ENCODE data around the gene GRIN2A. TPM values are rescaled to one million over a fixed set of nuclear protein-coding genes. Genes with fewer than 3 reads are reported as not detected.

The GRIN2A gene
- total and polyA plus RNA-seq, 4 experiments from 2014 or later = not detected

DNA sequence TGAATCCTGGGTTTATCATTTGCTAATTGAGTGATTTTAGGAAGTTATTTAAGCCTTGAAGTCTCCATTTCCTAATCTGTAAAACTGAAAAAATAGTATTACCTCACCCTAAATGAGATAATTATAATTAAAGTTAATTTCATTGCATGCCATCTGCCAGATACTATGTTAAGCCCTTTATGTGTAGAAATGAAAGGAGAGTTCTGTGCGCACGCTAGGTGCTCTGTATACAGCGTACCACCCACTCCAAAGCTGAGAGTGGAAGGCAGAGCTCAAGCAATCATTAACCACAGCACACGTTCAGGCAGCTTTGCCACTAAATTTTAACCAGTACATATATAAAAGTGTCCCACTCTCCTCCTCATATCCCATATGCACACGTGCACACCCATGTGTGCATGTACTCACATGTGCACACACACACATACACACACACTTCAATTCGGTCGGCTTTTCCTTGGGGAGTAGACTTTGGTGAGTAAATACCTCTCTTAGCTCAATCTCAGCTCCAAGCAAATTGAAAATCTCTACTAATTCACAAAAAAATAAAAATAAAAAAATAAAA is 204.8 kb downstream of the GRIN2A start:
- POLR2A ChIA-PET (ENCODE audit: partially characterized antibody) = no interaction called here
- Mint-ChIP-seq H3K27me3 (no peaks in the 10 kb centered on the region), H3K27ac (no peak overlapping the region), H3K9me3 (peaks cover 0 to 5% (median under 1%) of the 10 kb centered on the region in 8 donors), H3K4me1 (no peaks in the 10 kb centered on the region), H3K4me3 (no peak overlapping the region), H3K36me3 (no peaks in the 10 kb centered on the region)
- Histone ChIP-seq H3K4me1 (ENCODE audit: insufficient read depth, low read length) (no peaks in the 10 kb centered on the region), H3K27ac (ENCODE audit: low read depth, low read length) (no peak overlapping the region), H3K36me3 (ENCODE audit: insufficient read depth, low read length) (no peaks in the 10 kb centered on the region), H3K27me3 (ENCODE audit: insufficient read depth, low read length) (no peaks in the 10 kb centered on the region), H3K9me3 (ENCODE audit: control insufficient read depth in 1 of 2, low read length in 2 of 2) (no peaks in the 10 kb centered on the region), H3K4me3 (ENCODE audit: low read length in 2 of 2) (no peak overlapping the region)
- intact Hi-C loops (cut with micrococcal nuclease) = no loop called here
- no peak for DNase-seq
- CTCF ChIA-PET (ENCODE audit: partially characterized antibody) = no interaction called here

DNA sequence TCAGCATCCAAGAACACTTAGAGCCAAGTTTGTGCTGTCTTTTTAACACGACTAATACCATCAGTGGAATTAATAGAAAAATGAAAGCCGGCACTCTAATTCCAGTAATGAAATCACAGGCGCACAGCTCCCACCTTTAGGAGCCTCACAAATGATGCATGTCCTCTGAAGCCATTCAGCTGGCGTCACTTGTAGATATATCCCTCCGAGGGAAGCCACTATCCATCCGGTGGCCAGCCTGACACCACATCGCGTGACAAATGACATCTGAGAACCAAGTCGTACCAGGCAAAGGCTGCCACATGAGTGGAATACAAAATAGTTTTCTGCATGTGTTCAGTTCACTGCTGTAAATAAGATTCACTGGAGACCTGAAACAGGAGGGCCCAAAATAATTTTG is 205.6 kb downstream of the GRIN2A start:
- Mint-ChIP-seq H3K27me3 (no peaks in the 10 kb centered on the region), H3K36me3 (no peaks in the 10 kb centered on the region), H3K4me1 (no peaks in the 10 kb centered on the region), H3K27ac (no peak overlapping the region), H3K4me3 (no peak overlapping the region), H3K9me3 (peaks cover 0 to 5% (median under 1%) of the 10 kb centered on the region in 8 donors)
- no peak for DNase-seq
- H3K9me3 ChIP-seq (ENCODE audit: control insufficient read depth in 1 of 2, low read length in 2 of 2) = no peaks in the 10 kb centered on the region
- no peaks in the 10 kb centered on the region for H3K36me3 ChIP-seq (ENCODE audit: insufficient read depth, low read length)
- H3K27ac ChIP-seq (ENCODE audit: low read depth, low read length) = no peak overlapping the region
- no peaks in the 10 kb centered on the region for H3K27me3 ChIP-seq (ENCODE audit: insufficient read depth, low read length)
- no peaks in the 10 kb centered on the region for H3K4me1 ChIP-seq (ENCODE audit: insufficient read depth, low read length)
- ChIA-PET CTCF (ENCODE audit: partially characterized antibody) (no interaction called here), POLR2A (ENCODE audit: partially characterized antibody) (no interaction called here)
- no peak overlapping the region for H3K4me3 ChIP-seq (ENCODE audit: low read length in 2 of 2)
- intact Hi-C loops (cut with micrococcal nuclease) = no loop called here

DNA sequence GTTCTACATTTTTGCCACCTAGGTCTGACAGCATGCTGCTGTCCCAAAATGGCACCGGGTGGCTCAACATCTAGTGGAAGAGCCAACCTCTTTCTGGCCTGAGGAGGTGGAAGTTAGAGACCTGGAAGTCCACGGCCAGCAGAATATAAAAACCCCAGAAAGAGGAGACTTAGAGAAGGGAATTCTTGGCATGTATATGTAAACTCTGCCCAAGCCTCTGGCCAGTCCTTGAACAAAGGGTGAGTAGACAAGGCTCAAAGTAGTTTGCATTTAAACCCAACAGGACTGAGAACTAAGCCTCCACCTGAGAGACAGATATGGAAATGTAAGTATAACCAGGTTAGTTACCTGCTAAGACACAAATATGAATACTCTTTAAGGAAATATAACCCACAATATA is 210.3 kb downstream of the GRIN2A start:
- DNase-seq = no peak
- intact Hi-C loops (cut with micrococcal nuclease) = no loop called here
- Mint-ChIP-seq H3K27ac (no peak overlapping the region), H3K4me3 (no peak overlapping the region), H3K9me3 (peaks cover 0 to 7% (median under 1%) of the 10 kb centered on the region in 8 donors), H3K27me3 (no peaks in the 10 kb centered on the region), H3K4me1 (no peaks in the 10 kb centered on the region), H3K36me3 (no peaks in the 10 kb centered on the region)
- Histone ChIP-seq H3K27me3 (ENCODE audit: insufficient read depth, low read length) (no peaks in the 10 kb centered on the region), H3K9me3 (ENCODE audit: control insufficient read depth in 1 of 2, low read length in 2 of 2) (no peaks in the 10 kb centered on the region), H3K27ac (ENCODE audit: low read depth, low read length) (no peak overlapping the region), H3K4me1 (ENCODE audit: insufficient read depth, low read length) (no peaks in the 10 kb centered on the region), H3K4me3 (ENCODE audit: low read length in 2 of 2) (no peak overlapping the region), H3K36me3 (ENCODE audit: insufficient read depth, low read length) (no peaks in the 10 kb centered on the region)
- POLR2A ChIA-PET (ENCODE audit: partially characterized antibody) = no interaction called here
- CTCF ChIA-PET (ENCODE audit: partially characterized antibody) = no interaction called here

DNA sequence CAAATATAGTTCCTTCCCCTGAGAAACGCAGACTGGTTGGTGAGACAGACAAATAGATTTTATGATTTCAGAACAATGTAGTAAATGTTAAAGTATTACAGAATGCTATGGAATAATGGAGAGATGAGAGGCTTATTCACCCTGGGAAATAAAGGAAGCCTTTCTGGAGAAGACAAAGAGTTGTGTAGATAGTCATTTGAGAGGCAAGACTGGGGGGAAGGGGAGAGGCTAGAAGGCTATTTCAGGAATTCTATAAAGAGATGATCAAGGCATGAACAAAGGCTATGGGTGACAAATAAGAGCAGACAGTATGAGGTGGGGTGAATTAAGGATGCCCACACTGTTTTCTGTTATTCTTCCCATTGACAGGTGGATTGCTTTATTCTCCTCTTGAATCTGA is 211.4 kb downstream of the GRIN2A start:
- POLR2A ChIA-PET (ENCODE audit: partially characterized antibody) = no interaction called here
- no peak overlapping the region for H3K27ac ChIP-seq (ENCODE audit: low read depth, low read length)
- Mint-ChIP-seq H3K27me3 (no peaks in the 10 kb centered on the region), H3K4me1 (no peaks in the 10 kb centered on the region), H3K4me3 (no peak overlapping the region), H3K27ac (no peak overlapping the region), H3K36me3 (no peaks in the 10 kb centered on the region), H3K9me3 (peaks cover 0 to 8% (median 3%) of the 10 kb centered on the region in 8 donors)
- intact Hi-C loops (cut with micrococcal nuclease) = no loop called here
- H3K4me3 ChIP-seq (ENCODE audit: low read length in 2 of 2) = no peak overlapping the region
- H3K36me3 ChIP-seq (ENCODE audit: insufficient read depth, low read length) = no peaks in the 10 kb centered on the region
- H3K4me1 ChIP-seq (ENCODE audit: insufficient read depth, low read length) = no peaks in the 10 kb centered on the region
- no peak for DNase-seq
- H3K27me3 ChIP-seq (ENCODE audit: insufficient read depth, low read length) = no peaks in the 10 kb centered on the region
- CTCF ChIA-PET (ENCODE audit: partially characterized antibody) = no interaction called here
- no peaks in the 10 kb centered on the region for H3K9me3 ChIP-seq (ENCODE audit: control insufficient read depth in 1 of 2, low read length in 2 of 2)

DNA sequence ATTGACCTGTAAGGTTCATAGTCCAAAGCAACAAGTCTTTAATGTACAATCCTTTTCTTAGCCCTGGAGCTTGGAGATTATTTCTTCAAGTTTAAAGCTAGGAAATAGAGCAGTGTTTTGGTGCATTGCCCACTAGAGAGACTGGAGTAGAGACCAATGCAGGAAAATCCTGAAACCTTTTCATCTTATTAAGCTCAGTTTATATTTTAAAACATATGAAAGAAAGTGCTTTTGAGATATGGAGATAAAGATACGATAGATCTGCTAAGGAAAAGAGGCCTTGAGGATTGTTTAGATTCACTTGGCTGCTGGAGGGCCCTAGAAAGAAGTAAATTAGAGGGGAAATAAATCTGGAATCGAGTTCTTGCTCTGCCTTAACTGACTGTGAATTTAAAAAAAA is 212.0 kb downstream of the GRIN2A start:
- no peaks in the 10 kb centered on the region for H3K27me3 Mint-ChIP-seq
- Histone ChIP-seq H3K4me3 (ENCODE audit: low read length in 2 of 2) (no peak overlapping the region), H3K36me3 (ENCODE audit: insufficient read depth, low read length) (no peaks in the 10 kb centered on the region), H3K27me3 (ENCODE audit: insufficient read depth, low read length) (no peaks in the 10 kb centered on the region), H3K4me1 (ENCODE audit: insufficient read depth, low read length) (no peaks in the 10 kb centered on the region), H3K27ac (ENCODE audit: low read depth, low read length) (no peak overlapping the region), H3K9me3 (ENCODE audit: control insufficient read depth in 1 of 2, low read length in 2 of 2) (no peaks in the 10 kb centered on the region)
- no peaks in the 10 kb centered on the region for H3K36me3 Mint-ChIP-seq
- no peak overlapping the region for H3K27ac Mint-ChIP-seq
- peaks cover 0 to 8% (median 1%) of the 10 kb centered on the region in 8 donors for H3K9me3 Mint-ChIP-seq
- no peak for DNase-seq
- no peaks in the 10 kb centered on the region for H3K4me1 Mint-ChIP-seq
- ChIA-PET POLR2A (ENCODE audit: partially characterized antibody) (no interaction called here), CTCF (ENCODE audit: partially characterized antibody) (no interaction called here)
- H3K4me3 Mint-ChIP-seq = no peak overlapping the region
- intact Hi-C loops (cut with micrococcal nuclease) = no loop called here

DNA sequence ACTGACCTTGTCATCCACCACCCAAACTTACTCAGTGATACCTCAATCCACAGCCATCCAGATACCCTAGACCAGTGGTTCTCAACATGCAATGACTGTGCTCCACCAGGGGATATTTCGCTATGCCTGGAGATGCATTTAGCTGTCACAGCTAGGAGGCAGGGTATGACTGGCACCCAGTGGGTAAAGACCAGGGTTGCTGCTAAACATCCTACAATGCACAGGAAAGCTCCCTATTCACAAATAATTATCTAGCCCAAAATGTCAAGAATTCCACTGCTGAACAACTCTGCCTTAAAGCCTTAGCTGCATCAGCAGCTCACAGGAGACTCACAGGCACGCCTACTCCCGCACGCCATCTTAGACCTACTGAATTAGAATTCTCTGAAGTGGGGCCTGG is 212.6 kb downstream of the GRIN2A start:
- no peaks in the 10 kb centered on the region for H3K36me3 Mint-ChIP-seq
- no peak overlapping the region for H3K27ac Mint-ChIP-seq
- no peaks in the 10 kb centered on the region for H3K4me1 Mint-ChIP-seq
- no peak for DNase-seq
- no peaks in the 10 kb centered on the region for H3K27me3 Mint-ChIP-seq
- peaks cover 0 to 8% (median 2%) of the 10 kb centered on the region in 8 donors for H3K9me3 Mint-ChIP-seq
- H3K36me3 ChIP-seq (ENCODE audit: insufficient read depth, low read length) = no peaks in the 10 kb centered on the region
- no peak overlapping the region for H3K27ac ChIP-seq (ENCODE audit: low read depth, low read length)
- H3K4me1 ChIP-seq (ENCODE audit: insufficient read depth, low read length) = no peaks in the 10 kb centered on the region
- H3K4me3 ChIP-seq (ENCODE audit: low read length in 2 of 2) = no peak overlapping the region
- H3K9me3 ChIP-seq (ENCODE audit: control insufficient read depth in 1 of 2, low read length in 2 of 2) = no peaks in the 10 kb centered on the region
- ChIA-PET POLR2A (ENCODE audit: partially characterized antibody) (no interaction called here), CTCF (ENCODE audit: partially characterized antibody) (no interaction called here)
- intact Hi-C loops (cut with micrococcal nuclease) = no loop called here
- H3K27me3 ChIP-seq (ENCODE audit: insufficient read depth, low read length) = no peaks in the 10 kb centered on the region
- H3K4me3 Mint-ChIP-seq = no peak overlapping the region

DNA sequence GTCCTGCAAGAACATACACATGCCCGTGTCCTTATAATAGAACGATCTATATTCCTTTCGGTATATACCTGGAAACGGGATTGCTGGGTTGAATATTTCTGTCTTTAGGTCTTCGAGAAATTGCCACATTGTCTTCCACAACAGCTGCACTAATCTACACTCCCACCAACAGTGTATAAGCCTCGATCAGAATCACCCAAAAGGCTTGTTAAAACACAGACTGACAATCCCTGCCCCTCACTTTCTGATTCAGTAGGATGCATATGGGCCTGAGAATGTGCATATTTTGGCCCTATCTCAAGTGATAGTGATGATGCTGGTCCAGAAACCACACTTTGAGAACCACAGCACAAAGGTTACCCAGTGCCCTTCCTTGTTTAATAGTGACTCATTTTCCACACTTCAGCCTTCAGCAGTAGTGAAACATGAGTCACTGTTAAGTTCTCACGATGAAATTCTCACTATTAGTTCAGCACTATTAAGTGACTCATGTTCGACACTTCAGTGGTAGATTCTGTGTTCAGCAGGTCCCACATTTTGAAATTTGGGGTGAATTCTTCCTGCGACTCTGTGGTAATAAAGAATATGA is 215.6 kb downstream of the GRIN2A start:
- Mint-ChIP-seq H3K27me3 (peaks cover 0 to under 1% of the 10 kb centered on the region in 2 donors), H3K36me3 (no peaks in the 10 kb centered on the region), H3K4me1 (no peaks in the 10 kb centered on the region), H3K9me3 (peaks cover 0 to 8% (median 3%) of the 10 kb centered on the region in 8 donors), H3K4me3 (no peak overlapping the region), H3K27ac (no peak overlapping the region)
- Histone ChIP-seq H3K9me3 (ENCODE audit: control insufficient read depth in 1 of 2, low read length in 2 of 2) (no peaks in the 10 kb centered on the region), H3K4me3 (ENCODE audit: low read length in 2 of 2) (no peak overlapping the region), H3K27me3 (ENCODE audit: insufficient read depth, low read length) (no peaks in the 10 kb centered on the region), H3K36me3 (ENCODE audit: insufficient read depth, low read length) (no peaks in the 10 kb centered on the region), H3K4me1 (ENCODE audit: insufficient read depth, low read length) (no peaks in the 10 kb centered on the region), H3K27ac (ENCODE audit: low read depth, low read length) (no peak overlapping the region)
- intact Hi-C loops (cut with micrococcal nuclease) = no loop called here
- ChIA-PET CTCF (ENCODE audit: partially characterized antibody) (no interaction called here), POLR2A (ENCODE audit: partially characterized antibody) (no interaction called here)
- no peak for DNase-seq

DNA sequence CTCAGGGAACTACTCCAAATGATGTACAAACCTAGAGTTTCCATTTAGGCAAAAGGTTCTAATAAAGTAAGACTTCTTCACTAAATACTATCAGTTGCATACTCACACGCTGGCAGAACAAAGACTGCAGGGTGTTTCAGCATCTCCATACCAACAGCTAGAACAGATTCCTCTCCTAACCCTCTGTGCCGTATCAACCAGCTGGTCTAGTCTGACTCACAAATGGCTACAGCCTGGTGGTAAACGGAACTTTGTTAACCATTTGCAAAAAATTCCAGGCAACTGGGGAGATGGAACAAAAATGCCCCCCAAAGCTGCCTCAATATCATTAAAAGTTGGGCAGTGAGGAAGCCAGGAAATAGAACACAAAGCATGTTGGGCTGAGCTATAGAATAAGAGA is 217.1 kb downstream of the GRIN2A start:
- Histone ChIP-seq H3K9me3 (ENCODE audit: control insufficient read depth in 1 of 2, low read length in 2 of 2) (no peaks in the 10 kb centered on the region), H3K4me1 (ENCODE audit: insufficient read depth, low read length) (no peaks in the 10 kb centered on the region), H3K27ac (ENCODE audit: low read depth, low read length) (no peak overlapping the region), H3K27me3 (ENCODE audit: insufficient read depth, low read length) (no peaks in the 10 kb centered on the region), H3K36me3 (ENCODE audit: insufficient read depth, low read length) (no peaks in the 10 kb centered on the region), H3K4me3 (ENCODE audit: low read length in 2 of 2) (no peak overlapping the region)
- Mint-ChIP-seq H3K9me3 (peaks cover 0 to 8% (median 3%) of the 10 kb centered on the region in 8 donors), H3K27me3 (peaks cover 0 to 1% of the 10 kb centered on the region in 2 donors), H3K4me1 (no peaks in the 10 kb centered on the region), H3K36me3 (no peaks in the 10 kb centered on the region), H3K4me3 (no peak overlapping the region), H3K27ac (no peak overlapping the region)
- ChIA-PET POLR2A (ENCODE audit: partially characterized antibody) (no interaction called here), CTCF (ENCODE audit: partially characterized antibody) (no interaction called here)
- no peak for DNase-seq
- intact Hi-C loops (cut with micrococcal nuclease) = no loop called here
